Loucy (cell line): ENCODE data around the gene SAT2.

Source experiments
- EZH2phosphoT487 ChIP-seq: fragments of 200-600 bp; IDR thresholded peaks from 2 replicates; pipeline ENCODE4 v1.6.1; 2018; ENCODE audit warnings: antibody characterized with exemption, mild to moderate bottlenecking, moderate library complexity, borderline replicate concordance
- TF ChIP-seq, protein P1 (sequence below): fragments of 200-600 bp; sonication (generic); conservative IDR thresholded peaks from 2 replicates; pipeline ENCODE4 v1.5.1; 2014; ENCODE audit warnings: mild to moderate bottlenecking, antibody characterized with exemption, low read length

DNA sequence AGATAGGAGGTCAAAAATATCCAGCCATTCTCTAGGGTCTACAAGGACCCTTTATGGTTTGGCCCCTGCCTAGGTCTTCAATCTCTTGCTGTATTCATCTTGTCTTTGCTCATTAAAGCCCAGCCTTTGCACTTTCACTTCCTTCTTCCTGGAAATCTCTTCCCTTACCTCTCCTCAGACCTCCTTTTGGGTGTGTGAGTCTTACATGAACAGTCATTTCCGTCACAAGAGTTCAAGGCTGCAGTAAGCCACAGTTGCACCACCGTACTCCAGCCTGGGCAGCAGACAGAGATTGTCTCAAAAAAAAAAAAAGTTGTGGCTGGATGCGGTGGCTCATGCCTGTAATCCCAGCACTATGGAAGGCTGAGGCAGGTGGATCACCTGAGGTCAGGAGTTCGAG, 17.2 kb upstream of the SAT2 start:
- TF ChIP-seq, protein P1, sequence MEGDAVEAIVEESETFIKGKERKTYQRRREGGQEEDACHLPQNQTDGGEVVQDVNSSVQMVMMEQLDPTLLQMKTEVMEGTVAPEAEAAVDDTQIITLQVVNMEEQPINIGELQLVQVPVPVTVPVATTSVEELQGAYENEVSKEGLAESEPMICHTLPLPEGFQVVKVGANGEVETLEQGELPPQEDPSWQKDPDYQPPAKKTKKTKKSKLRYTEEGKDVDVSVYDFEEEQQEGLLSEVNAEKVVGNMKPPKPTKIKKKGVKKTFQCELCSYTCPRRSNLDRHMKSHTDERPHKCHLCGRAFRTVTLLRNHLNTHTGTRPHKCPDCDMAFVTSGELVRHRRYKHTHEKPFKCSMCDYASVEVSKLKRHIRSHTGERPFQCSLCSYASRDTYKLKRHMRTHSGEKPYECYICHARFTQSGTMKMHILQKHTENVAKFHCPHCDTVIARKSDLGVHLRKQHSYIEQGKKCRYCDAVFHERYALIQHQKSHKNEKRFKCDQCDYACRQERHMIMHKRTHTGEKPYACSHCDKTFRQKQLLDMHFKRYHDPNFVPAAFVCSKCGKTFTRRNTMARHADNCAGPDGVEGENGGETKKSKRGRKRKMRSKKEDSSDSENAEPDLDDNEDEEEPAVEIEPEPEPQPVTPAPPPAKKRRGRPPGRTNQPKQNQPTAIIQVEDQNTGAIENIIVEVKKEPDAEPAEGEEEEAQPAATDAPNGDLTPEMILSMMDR = no peak
- no peak for TF ChIP-seq EZH2phosphoT487
